Breast epithelium (tissue), 3 donors: Measurements from ENCODE around the gene CPT1C.

Experiments
- CTCF ChIP-seq, 3 donors: fragments of 450-650 bp; IDR thresholded peaks; one replicate each; pipeline ENCODE4 v1.5.1; 2016 to 2017; ENCODE audit warnings: antibody characterized with exemption in 3 of 3, mild to moderate bottlenecking in 3 of 3, moderate library complexity in 3 of 3
- POLR2A ChIP-seq: fragments of 450-650 bp; IDR thresholded peaks from one replicate; pipeline ENCODE4 v1.6.1; 2016; ENCODE audit warnings: antibody characterized with exemption, mild to moderate bottlenecking, moderate library complexity
- POLR2AphosphoS5 ChIP-seq, 3 donors: sonication (generic); formaldehyde crosslinking; IDR thresholded peaks; one replicate each; pipeline ENCODE4 v1.6.1; 2017; ENCODE audit warnings: antibody characterized with exemption in 3 of 3

GRCh38 chr19:49677901-49678674, 12.8 kb upstream of the CPT1C start:
- TF ChIP-seq POLR2A (no peak), CTCF (IDR thresholded peaks at IDR 0.05) (peak; percentile 62 to 74 (median 67)), POLR2AphosphoS5 (IDR thresholded peaks at IDR 0.05) (no peak)
